ENCODE measurements around the gene TNPO1.
"Not testable (repeated sequence)": the region's sequence is repeated elsewhere in the genome, so short reads cannot be mapped to it uniquely, and the experiment has no call there.

Gene TNPO1

DNA sequence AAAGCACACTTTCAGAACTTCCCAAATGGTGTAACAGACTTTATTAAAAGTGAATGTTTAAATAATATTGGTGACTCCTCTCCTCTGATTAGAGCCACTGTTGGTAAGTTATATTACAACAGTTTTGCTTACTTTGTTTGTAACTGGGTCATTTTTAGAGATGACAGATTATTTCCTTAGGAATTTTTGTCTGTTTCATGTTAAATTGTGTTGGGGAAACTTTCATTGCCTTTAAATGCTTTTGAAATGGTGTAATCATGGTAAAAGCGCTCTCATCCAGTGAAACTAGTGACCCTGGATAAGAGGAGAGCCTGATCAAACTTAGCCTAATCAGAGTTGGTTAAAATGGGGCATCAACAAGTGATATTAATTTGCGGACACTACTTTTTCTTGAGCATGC lies 39.4 kb downstream of the TNPO1 start:
- no peak for DNase-seq

DNA sequence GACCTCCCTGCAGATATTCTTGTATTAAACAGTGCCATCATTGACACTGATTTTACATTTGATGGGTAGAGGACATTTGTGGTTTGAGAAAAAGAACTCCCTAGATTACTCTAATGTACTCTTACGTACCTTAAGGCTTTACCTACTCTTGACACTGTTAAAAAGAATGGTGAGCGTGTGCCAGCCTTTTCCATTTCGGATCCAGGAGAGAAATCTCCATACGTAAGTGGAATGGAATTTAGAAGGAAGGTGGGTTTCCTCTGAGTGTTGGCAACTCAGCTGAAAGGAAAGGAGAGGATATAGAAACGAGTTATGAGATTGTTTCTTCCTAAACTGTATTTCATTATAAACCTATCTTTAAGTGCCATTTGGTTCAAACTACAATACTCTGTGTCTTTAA lies 40.9 kb downstream of the TNPO1 start:
- no peak for DNase-seq

GRCh38 chr5:72859127-72859526 lies 42.7 kb downstream of the TNPO1 start:
- no peak for DNase-seq

DNA sequence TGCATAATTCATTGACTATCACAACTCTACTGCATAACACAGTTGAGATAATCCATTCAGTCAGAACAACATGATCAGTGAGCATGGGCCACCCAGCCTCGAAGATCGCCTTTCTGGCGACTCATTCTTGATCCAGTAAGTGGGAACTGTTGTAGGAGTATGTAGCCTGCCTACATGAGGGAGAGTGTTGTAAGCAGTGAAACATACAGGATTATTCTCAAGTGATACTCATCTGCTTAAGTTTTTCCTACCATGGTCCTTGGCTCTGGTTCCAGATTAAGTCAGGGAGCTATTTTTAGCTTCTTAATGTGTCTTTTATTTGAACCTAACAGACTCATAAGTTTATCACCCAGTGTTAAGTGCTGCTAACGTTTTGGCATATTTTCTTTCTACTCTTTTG lies 44.0 kb downstream of the TNPO1 start:
- no peak for DNase-seq

DNA sequence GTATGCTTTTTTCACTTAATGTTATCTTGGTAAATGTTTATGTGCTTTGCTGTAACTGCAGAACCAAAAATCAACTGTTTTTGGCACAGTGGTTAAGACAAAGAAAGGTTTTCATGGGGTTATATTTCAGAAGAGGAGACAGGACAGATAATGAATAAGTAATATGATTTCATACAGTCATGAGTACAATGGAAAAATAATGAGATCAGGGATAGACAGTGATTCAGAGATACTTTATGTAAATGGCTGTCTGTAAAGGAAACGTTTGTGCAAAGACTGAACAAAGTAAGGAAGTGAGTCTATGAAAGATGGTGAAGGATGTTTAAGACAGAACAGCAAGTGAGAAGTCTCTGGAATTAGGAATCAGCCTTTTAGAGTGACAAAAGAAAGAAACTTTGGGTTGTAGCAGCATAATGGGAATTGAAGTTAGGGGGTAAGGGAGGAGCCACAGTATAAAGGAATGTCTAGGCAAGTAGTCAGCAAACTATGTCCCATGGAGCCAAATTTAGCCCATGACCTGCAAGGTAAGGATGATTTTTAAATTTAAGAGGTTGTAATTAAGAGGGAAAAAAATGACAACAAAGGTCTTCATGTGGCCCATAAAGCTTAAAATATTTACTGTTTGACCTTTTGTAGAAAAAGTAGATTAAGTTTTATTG lies 55.0 kb downstream of the TNPO1 start:
- no peak for DNase-seq

DNA sequence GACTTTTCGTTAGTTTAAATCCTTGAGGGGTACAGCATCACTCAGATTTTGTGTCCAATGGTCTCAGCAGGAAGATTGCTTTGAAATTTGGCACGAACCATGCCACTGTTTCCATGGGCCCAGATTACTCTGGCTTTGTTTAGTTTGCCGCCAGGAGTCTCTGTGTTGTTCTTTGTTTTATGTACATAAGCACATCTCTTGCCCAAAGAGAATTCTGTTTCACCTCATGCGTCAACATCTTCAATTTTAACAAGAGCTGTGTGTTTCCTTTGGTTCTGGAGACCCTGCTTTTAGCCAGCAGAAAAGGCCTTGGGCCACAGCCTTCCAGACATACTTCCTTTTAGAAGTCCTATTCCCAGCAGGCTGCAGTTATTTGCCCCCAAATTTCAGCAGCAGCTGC lies 62.4 kb downstream of the TNPO1 start:
- no peak for DNase-seq

DNA sequence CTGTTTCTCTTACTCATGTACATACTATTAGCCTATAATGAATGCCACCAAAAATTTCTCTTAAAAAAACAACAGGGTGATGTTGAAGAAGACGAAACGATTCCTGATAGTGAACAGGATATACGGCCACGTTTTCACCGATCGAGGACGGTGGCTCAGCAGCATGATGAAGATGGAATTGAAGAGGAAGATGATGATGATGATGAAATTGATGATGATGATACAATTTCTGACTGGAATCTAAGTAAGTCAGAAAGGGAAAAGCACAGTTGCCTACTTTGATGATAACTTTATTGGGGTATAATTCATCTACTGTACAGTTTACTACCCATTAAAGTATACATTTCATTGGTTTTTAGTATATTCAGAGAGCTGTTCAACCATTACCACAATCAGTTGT lies 66.5 kb downstream of the TNPO1 start:
- no peak for DNase-seq

DNA sequence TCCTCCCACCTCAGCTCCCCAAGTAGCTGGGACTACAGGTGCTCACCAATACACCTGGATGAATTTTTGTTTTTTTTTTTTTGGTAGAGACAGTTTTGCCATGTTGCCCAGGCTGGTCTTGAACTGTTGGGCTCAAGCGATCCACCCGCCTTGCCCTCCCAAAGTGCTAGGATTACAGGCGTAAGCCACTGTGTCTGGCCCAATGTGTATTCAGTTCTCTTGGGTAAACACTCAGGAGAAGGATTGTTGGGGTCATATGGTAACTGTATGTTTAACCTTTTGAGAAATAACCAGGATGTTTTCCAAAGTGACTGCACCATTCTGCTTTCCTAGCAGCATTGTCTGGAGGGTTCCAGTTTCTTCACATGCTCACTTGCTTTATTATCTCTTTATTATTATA lies 67.4 kb downstream of the TNPO1 start:
- no peak for DNase-seq

- no peak for DNase-seq
Measured at GRCh38 chr5:72884892-72885291, 68.4 kb downstream of the TNPO1 start.

DNA sequence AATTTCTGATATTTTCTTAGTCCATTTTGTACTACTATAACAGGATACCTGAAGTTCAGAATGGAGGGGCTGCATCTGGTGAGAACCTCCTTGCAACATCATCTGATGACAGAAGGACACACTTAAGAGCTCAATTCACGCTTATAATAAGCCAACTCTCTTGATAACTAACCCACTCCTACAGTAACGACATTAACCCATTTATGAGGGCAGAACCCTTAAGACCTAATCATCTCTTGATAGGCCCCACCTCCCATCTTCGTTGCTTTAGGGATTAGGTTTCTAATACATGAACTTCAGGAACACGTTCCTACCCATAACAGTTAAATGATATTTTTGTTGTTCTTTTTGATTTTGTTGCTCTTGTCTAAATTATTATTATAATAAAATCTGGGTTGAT lies 69.4 kb downstream of the TNPO1 start:
- no peak for DNase-seq

- DNase-seq = no peak
Measured at GRCh38 chr5:72888595-72888994, 72.1 kb downstream of the TNPO1 start.

GRCh38 chr5:72889324-72889723 lies 72.9 kb downstream of the TNPO1 start:
- DNase-seq = no peak

DNA sequence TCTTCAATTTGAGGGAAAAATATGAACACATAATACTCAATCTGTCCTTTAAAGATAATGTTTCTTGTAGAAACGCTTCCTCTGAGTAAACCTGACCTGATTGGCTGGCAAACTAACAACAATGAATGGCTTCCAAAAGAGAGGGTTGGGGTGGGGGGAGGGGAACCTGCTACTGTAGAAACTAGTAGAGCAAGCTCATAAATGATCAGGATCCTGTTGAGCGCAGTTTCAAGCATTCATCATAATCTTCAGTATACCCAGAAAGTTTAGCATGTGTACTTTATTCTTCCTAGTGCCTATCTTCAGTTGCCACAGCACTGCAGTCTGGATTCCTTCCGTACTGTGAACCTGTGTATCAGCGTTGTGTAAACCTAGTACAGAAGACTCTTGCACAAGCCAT lies 76.4 kb downstream of the TNPO1 start:
- no peak for DNase-seq

GRCh38 chr5:72895758-72896157 lies 79.3 kb downstream of the TNPO1 start:
- DNase-seq = no peak

DNA sequence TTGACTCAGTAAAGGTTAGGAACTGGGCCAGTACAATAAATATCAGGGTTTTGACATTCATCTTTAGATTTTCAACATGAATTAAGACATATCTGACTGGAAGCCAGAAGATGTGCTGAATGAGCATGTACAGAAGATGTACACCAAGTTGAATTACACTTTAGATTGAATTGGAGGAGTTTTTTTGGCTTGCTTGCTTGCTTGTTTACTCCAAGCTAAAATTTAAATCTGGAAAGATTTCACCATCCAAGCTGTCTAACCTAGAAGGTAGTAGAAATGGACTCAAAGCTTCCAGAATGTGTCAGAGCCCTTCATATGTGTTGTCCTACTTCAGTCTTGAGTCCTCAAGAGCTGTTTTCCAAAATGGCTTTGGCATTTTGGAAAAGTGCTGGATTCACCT lies 90.3 kb downstream of the TNPO1 start:
- no peak for DNase-seq

DNA sequence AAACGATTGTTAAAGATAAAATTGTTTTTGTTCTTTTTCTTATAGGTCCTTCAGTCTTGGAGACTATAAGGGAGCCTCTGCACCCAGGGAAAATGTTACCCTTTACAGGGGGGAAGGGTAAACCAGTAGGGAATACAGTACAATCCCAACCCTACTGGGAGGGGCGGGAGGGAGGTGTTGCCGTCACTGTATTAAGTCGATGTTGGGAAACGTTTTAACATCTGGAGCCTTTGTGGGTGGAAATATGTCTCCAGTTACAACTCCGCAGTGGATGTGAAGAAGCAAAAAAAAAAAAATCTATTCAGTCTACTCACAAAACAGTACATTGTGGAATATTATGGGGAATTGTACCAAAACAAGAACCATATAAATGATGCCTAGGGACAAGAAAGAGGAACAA lies 92.2 kb downstream of the TNPO1 start:
- DNase-seq = no peak

GRCh38 chr5:72917371-72917776 lies 100.9 kb downstream of the TNPO1 start:
- no peak for DNase-seq

DNA sequence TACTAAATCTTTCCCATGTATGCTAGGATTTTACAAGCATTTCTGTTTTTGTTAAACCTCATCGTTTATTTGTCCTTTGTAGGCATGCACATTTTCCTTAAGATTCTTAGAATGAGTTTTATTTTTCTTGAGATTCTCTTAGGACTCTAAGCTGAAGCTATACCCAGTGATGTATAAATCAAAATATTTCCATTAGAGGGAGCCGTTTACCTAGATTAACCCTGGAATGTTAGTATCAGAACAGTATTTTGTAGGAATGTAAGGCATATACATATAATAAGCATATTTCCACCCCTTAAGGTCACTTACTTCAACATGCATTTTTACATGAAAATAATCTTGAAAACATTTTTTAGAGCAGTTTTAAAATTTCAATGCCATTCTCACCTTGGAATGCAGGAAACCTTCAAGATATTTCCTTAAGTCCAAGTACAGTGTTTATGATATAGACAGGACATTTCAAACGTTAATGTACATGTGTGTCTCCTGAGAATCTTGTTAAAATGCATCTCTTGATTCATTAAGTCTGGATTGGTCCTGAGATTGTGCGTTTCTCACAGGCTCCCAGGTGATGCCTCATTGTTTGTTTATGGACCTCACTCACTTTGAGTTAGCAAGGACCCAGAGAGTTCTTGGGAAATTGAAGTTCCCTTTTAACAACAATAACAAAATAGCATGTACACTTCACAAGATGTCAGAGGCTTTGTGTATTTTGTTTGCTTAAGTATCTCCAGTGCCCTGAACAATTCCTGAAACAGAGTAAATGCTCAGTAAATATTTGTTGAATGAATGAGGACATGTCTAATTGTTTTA lies 104.4 kb downstream of the TNPO1 start:
- no peak for DNase-seq

- no peak for DNase-seq
Measured at GRCh38 chr5:72921886-72922285, 105.4 kb downstream of the TNPO1 start.

DNA sequence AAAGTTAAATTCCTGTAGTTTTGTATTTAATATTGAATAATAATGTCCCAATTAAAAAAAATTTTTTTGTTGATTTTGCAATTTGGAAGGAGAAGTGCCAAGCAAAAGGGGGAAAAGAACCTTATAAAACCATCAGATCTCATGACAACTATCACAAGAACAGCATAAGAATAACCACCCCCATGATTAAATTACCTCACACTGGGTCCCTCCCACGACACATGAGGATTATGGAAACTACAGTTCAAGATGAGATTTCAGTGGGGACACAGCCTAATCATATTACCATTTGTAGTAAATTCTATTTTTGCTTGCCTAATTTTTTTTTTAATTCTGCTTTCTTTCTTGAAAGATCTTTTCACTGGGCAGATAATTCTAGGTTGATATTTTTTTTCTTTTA lies 106.0 kb downstream of the TNPO1 start:
- DNase-seq = no peak

DNA sequence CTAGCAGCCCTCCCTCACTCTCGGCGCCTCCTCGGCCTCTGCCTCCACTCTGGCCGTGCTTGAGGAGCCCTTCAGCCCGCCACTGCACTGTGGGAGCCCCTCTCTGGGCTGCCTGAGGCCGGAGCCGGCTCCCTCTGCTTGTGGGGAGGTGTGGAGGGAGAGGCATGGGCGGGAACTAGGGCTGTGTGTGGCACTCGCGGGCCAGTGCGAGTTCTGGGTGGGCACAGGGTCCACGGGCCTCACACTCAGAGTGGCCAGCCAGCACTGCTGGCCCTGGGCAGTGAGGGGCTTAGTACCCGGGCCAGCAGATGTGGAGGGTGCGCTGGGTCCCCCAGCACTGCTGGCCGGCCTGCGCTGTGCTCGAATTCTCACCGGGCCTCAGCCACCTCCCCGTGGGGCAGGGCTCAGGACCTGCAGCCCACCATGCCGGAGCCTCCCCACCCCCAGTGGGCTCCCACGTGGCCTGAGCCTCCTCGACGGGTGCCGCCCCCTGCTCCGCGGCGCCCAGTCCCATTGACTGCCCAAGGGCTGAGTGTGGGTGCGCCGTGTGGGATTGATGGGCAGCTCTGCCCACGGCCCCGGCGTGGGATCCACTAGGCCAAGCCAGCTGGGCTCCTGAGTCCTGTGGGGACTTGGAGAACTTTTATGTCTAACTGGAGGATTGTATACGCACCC lies 109.0 kb downstream of the TNPO1 start:
- no peak for DNase-seq

DNA sequence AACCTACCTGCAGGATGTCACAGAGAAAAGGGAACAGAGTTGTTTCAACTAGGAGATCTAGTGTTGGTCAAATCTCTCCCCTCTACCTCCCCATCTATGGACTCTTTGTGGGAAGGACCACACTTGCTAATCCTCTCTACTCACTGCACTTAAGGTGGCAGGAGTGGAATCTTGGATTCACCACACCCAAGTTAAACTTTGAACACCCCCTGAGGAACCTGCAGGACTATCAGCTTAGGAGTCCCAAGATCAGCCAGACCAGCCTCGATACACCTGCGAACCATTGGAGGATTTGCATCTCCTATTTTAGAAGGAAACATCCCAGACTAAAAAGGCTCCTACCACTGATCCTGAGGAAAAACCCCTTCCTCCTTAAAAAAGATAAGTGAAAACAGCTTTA lies 116.2 kb downstream of the TNPO1 start:
- DNase-seq = not testable (repeated sequence)

GRCh38 chr5:72934953-72935725 lies 118.7 kb downstream of the TNPO1 start:
- not testable (repeated sequence) for DNase-seq
